ENCODE data around the gene AHCY. TPM values are rescaled to one million over a fixed set of nuclear protein-coding genes. Genes with fewer than 3 reads are reported as not detected.
A peak's percentile ranks its signal among the peaks of the same experiment; 100 is the strongest.

The AHCY gene
- total RNA-seq, 2 experiments from 2014 or later, result 59.9 to 64.1 TPM

DNA sequence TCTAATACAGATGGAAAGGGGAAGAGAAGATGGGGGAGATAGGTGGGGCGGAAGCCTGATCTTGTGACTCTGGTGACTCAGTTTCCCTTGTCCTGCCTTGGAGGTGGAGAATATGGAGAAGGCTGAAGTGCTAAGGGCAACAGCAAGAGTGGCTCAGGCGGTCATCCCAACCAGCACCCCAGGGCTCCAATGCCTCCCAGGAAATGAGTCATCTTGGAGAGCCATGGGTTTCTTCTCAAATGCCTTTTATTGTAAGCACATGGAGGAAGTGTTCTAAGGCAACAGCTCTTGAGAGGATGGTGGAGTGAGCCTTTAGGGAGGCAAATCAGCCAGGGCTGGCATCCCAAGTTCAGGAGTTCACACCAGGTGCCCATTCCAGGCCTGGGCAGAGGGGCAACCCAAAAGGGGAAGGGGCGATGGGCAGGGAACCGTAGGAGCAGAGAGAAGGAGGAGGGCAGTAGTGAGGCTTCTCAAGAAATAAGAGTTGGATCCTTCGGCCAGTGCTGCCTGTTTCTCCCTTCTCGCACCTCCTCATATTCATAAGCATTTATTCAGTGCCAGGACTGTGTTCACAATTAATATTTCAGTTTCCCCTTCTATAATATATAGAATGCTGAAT lies 13.2 kb upstream of the AHCY start:
- H3K27ac Mint-ChIP-seq, result no peak overlapping the region
- CTCF ChIA-PET, result no interaction called here
- peaks cover 15% of the 10 kb centered on the region for H3K4me1 Mint-ChIP-seq
- POLR2A ChIA-PET, result no interaction called here
- H3K36me3 Mint-ChIP-seq (ENCODE audit: low read depth), result no peaks in the 10 kb centered on the region
- H3K4me3 Mint-ChIP-seq, result no peak overlapping the region
- DNase-seq, result no peak
- H3K9me3 Mint-ChIP-seq, result no peaks in the 10 kb centered on the region
- peaks cover 25% of the 10 kb centered on the region for H3K27me3 Mint-ChIP-seq

- no peak overlapping the region for H3K4me3 Mint-ChIP-seq
Observed at GRCh38 chr20:34315236-34315635, 12.1 kb upstream of the AHCY start.

DNA sequence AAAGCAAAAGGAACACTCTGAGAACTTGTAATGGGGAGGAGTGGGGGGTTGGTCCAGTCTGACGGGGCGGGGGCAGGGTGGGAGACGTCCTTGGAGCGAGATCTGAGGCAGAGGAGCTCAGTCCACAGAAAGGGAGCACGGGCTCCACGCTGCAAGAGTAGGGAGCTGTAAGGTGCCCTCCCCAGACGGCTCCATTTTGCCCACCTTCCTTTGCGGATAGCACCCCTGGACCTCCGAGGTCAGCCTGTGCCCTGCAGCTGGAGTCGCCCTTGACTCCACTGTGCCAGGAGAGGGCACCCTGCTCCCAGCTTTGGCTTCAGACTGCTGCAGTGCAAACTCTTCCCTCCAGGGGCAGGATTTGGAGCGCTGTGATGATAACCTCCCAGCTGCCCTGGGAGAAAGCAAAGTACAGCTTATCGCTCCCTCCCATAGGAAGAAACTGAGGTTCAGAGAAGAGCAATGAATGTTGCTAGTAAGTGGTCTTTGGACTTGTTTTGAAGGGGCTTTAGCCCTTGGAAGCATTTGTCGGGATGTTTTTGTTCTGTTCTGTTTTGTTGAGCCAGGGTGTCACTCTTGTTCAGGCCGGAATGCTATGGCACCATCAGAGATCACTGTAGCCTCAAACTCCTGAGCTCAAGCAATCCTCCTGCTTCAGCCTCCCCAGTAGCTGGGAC lies 9.5 kb upstream of the AHCY start:
- peaks cover 17% of the 10 kb centered on the region for H3K4me1 Mint-ChIP-seq
- peaks cover 24% of the 10 kb centered on the region for H3K27me3 Mint-ChIP-seq
- H3K36me3 Mint-ChIP-seq (ENCODE audit: low read depth), result no peaks in the 10 kb centered on the region
- H3K4me3 Mint-ChIP-seq, result peak overlapping the region; percentile 17
- POLR2A ChIA-PET, result interaction anchor here (1.0 kb wide), 1 partner anchor 210 kb away, joined by 3 read pairs; no protein-coding TSS in a partner anchor
- H3K27ac Mint-ChIP-seq, result no peak overlapping the region
- no peaks in the 10 kb centered on the region for H3K9me3 Mint-ChIP-seq
- CTCF ChIA-PET, result interaction anchor here (0.5 to 4.1 kb wide), 96 partner anchors 8 to 1469 kb away, joined by 3 to 44 read pairs (median 4); partner anchors contain the start of genes AHCY, DYNLRB1, ITCH and PIGU
- DNase-seq, result peak; percentile 91

More at GRCh38 chr20:34315236-34315635, 12.1 kb upstream of the AHCY start:
- Mint-ChIP-seq H3K36me3 (ENCODE audit: low read depth) (no peaks in the 10 kb centered on the region), H3K27ac (no peak overlapping the region), H3K4me1 (peaks cover 17% of the 10 kb centered on the region), H3K9me3 (no peaks in the 10 kb centered on the region), H3K27me3 (peaks cover 28% of the 10 kb centered on the region)
- ChIA-PET CTCF (interaction anchor here (0.9 kb wide), 1 partner anchor 454 kb away, joined by 3 read pairs; no protein-coding TSS in a partner anchor), POLR2A (no interaction called here)
- no peak for DNase-seq

- ChIA-PET POLR2A (interaction anchor here (1.0 kb wide), 1 partner anchor 211 kb away, joined by 3 read pairs; no protein-coding TSS in a partner anchor), CTCF (interaction anchor here (0.6 to 4.1 kb wide), 86 partner anchors 9 to 505 kb away, joined by 3 to 44 read pairs (median 4); partner anchors contain the start of genes AHCY, DYNLRB1, ITCH and PIGU)
- no peak overlapping the region for H3K27ac Mint-ChIP-seq
- no peaks in the 10 kb centered on the region for H3K36me3 Mint-ChIP-seq (ENCODE audit: low read depth)
- peaks cover 24% of the 10 kb centered on the region for H3K27me3 Mint-ChIP-seq
- H3K4me1 Mint-ChIP-seq, result peaks cover 17% of the 10 kb centered on the region
- H3K9me3 Mint-ChIP-seq, result no peaks in the 10 kb centered on the region
- no peak overlapping the region for H3K4me3 Mint-ChIP-seq
- no peak for DNase-seq
Observed at GRCh38 chr20:34312024-34312460, 8.9 kb upstream of the AHCY start.

DNA sequence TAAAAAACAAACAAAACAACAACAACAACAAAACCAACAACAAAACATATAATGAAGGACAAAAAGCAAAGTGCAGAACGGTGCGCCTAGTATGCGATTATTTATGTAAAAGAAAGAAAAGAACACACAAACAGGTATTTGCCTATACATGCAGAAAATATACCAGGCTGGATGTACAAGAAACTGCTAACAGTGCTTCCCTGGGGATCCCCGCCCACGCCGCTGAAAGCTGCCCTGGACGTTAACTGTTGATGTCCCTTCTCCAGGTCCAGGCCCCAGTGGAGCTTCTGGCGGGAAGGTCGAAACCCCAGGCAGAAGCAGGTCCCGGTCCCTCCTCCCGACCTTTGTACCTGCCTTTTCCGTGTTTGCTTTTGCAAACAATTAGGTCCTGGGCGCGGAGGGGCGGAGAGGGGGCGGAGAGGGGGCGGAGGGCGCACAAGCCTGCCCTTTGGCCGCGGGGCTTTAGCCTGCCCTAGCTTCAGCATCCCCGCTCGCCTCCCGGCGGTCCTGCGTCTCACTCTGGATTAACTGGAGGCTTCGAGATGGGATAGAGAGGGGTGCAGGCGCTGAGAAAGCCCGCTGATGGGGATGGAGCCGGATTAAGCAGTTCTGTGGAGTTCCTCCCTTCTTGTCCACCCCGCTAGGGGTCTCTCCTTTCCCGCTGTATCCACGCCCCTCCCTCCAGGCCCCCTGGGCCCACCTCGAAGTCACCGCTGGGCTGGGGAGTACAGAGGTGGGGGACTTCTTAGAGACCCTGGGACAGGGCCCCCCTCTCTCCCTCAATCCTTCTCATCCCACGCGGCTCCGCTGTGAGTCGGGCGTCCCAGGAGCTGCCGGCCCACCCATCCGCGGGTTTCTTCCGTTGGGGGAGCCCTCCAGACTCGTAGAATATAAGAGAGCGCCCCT lies 8.2 kb upstream of the AHCY start:
- no peaks in the 10 kb centered on the region for H3K9me3 Mint-ChIP-seq
- POLR2A ChIA-PET, result no interaction called here

DNA sequence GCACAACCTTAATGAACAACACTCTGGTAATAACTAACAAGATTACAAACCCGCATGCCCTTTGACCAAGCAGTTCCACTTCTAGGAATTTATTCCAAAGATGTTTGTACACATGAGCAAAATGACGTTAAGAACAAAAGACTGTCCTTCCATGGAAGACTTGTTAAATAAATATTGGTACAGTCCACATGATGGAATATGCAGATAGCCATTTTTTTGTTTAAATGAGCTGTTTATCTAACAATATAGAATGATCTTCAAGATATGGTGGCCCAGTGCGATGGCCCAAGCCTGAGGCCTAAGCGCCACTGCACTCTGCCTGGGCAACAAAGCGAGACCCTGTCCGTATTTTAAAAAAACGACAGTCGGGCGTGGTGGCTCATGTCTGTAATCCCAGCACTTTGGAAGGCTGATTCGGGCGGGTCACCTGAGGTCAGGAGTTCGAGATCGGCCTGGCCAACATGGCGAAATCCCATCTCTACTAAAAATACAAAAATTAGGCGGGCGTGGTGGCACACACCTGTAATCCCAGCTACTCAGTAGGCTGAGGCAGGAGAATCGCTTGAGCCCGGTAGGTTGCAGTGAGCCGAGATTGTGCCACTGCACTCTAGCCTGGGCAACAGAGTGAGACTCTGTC lies 7.4 kb upstream of the AHCY start:
- DNase-seq, result no peak
- Mint-ChIP-seq H3K9me3 (no peaks in the 10 kb centered on the region), H3K27ac (peak overlapping the region; percentile 5), H3K36me3 (ENCODE audit: low read depth) (no peaks in the 10 kb centered on the region), H3K4me1 (peaks cover 17% of the 10 kb centered on the region), H3K27me3 (peaks cover 26% of the 10 kb centered on the region), H3K4me3 (no peak overlapping the region)
- ChIA-PET CTCF (interaction anchor here (4.1 kb wide), 1 partner anchor 9 kb away, joined by 44 read pairs; the partner anchor contains the start of gene AHCY), POLR2A (no interaction called here)

More for the DNA sequence above, 8.2 kb upstream of the AHCY start:
- Mint-ChIP-seq H3K27ac (peak overlapping the region; percentile 5), H3K4me3 (no peak overlapping the region), H3K36me3 (ENCODE audit: low read depth) (no peaks in the 10 kb centered on the region), H3K27me3 (peaks cover 26% of the 10 kb centered on the region), H3K4me1 (peaks cover 17% of the 10 kb centered on the region)
- no peak for DNase-seq
- CTCF ChIA-PET, result interaction anchor here (0.9 to 4.1 kb wide), 20 partner anchors 10 to 465 kb away, joined by 3 to 44 read pairs (median 6); partner anchors contain the start of genes AHCY and ITCH

- Mint-ChIP-seq H3K27ac (no peak overlapping the region), H3K4me1 (peaks cover 17% of the 10 kb centered on the region), H3K27me3 (peaks cover 26% of the 10 kb centered on the region), H3K9me3 (no peaks in the 10 kb centered on the region), H3K4me3 (no peak overlapping the region), H3K36me3 (ENCODE audit: low read depth) (no peaks in the 10 kb centered on the region)
- DNase-seq, result no peak
- POLR2A ChIA-PET, result no interaction called here
- CTCF ChIA-PET, result no interaction called here
Observed at GRCh38 chr20:34309691-34310090, 6.5 kb upstream of the AHCY start.

GRCh38 chr20:34305333-34306230 lies 2.4 kb upstream of the AHCY start:
- Mint-ChIP-seq H3K9me3 (no peaks in the 10 kb centered on the region), H3K4me1 (peaks cover 27% of the 10 kb centered on the region), H3K27me3 (peaks cover 8% of the 10 kb centered on the region), H3K27ac (no peak overlapping the region), H3K4me3 (no peak overlapping the region), H3K36me3 (ENCODE audit: low read depth) (no peaks in the 10 kb centered on the region)
- ChIA-PET CTCF (interaction anchor here (0.6 kb wide), 2 partner anchors 162 to 326 kb away, joined by 3 read pairs; no protein-coding TSS in a partner anchor), POLR2A (interaction anchor here (0.7 kb wide), 1 partner anchor 843 kb away, joined by 3 read pairs; no protein-coding TSS in a partner anchor)
- DNase-seq, result no peak

DNA sequence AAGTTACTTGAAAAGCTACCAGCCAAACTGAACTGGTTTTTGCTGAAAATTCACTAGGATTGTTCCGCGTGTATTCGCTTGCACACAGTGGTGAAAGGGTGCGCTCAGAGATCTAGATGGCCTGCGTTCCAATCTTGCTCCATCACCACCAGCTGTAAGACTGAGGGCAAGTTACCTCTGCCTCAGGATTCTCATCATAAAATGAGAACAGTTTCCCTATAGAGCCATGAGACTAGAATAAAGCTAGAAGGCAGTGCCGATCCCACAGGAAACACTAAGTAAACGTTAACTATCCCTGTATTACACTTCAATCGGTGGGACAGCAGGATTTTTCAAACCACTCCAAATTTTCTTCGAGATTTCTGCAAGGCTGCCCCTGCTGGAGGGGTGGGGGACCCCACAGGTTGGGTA lies 838 bp downstream of the AHCY start:
- Mint-ChIP-seq H3K27me3 (peaks cover 3% of the 10 kb centered on the region), H3K27ac (peak overlapping the region; percentile 94), H3K36me3 (ENCODE audit: low read depth) (no peaks in the 10 kb centered on the region), H3K4me3 (peak overlapping the region; percentile 88), H3K9me3 (no peaks in the 10 kb centered on the region), H3K4me1 (peaks cover 29% of the 10 kb centered on the region)
- ChIA-PET CTCF (interaction anchor here (0.5 to 5.9 kb wide), 8 partner anchors 10 to 794 kb away, joined by 3 to 44 read pairs (median 5); partner anchors contain the start of gene MAP1LC3A), POLR2A (interaction anchor here (0.6 to 1.0 kb wide), 3 partner anchors 172 to 214 kb away, joined by 3 read pairs; partner anchors contain the start of gene DYNLRB1)
- DNase-seq, result no peak

DNA sequence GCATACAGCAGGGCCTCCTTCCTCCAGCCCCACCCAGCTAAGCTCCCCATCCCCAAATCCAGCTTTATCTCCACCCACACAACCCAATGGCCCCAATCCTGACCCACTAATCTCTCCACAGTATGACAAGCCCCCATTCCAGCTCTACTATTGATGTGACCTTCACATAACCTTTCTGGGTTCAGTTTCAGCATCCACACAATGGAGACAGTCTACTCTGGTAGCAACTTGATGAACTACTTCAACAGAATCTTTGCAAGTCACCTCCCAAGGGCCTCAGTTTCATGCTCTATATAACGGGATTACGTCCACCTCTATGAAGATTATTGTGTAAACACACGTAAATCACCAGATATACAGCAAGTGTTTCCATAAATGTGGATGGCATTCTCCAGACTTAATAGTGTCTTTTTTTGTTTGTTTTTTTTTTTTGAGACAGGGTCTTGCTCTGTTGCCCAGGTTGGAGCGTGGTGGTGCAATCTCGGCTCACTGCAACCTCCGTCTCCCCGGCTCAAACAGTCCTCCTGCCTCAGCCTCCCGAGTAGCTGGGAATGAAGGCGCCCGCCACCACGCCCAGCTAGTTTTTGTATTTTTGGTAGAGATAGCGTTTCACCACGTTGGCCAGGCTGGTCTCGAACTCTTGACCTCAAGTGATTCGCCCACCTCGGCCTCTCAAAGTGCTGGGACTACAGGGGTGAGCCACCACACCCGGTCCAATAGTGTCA lies 1.4 kb downstream of the AHCY start:
- Mint-ChIP-seq H3K9me3 (no peaks in the 10 kb centered on the region), H3K4me1 (peaks cover 29% of the 10 kb centered on the region), H3K27ac (peak overlapping the region; percentile 94), H3K36me3 (ENCODE audit: low read depth) (no peaks in the 10 kb centered on the region), H3K27me3 (peaks cover under 1% of the 10 kb centered on the region), H3K4me3 (peak overlapping the region; percentile 88)
- POLR2A ChIA-PET, result interaction anchor here (0.6 kb wide), 1 partner anchor 172 kb away, joined by 3 read pairs; no protein-coding TSS in a partner anchor
- CTCF ChIA-PET, result interaction anchor here (0.5 to 5.9 kb wide), 8 partner anchors 11 to 794 kb away, joined by 3 to 44 read pairs (median 5); partner anchors contain the start of gene MAP1LC3A
- no peak for DNase-seq
